ENCODE results near the gene ZBTB17.

DNA sequence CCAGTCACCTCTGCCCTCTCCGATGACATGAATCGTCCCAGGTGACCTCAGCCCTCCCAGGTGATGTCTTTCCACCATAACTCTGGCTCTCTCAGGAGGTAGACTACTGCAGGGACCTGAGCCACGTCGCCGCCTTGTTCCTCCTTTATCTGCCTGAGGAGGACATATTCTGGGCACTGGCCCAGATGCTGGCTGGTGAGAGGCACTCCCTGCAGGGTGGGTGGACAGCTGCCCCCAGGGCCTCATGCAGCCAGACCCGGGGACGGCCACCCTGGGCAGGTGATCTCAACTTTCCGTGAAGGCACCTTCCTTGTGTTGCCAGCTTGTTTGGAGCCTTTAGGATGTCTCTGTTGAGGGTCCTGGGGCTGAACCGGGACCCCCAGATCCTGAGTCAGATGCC lies 13.9 kb upstream of the ZBTB17 start:
- TF ChIP-seq, protein P1, sequence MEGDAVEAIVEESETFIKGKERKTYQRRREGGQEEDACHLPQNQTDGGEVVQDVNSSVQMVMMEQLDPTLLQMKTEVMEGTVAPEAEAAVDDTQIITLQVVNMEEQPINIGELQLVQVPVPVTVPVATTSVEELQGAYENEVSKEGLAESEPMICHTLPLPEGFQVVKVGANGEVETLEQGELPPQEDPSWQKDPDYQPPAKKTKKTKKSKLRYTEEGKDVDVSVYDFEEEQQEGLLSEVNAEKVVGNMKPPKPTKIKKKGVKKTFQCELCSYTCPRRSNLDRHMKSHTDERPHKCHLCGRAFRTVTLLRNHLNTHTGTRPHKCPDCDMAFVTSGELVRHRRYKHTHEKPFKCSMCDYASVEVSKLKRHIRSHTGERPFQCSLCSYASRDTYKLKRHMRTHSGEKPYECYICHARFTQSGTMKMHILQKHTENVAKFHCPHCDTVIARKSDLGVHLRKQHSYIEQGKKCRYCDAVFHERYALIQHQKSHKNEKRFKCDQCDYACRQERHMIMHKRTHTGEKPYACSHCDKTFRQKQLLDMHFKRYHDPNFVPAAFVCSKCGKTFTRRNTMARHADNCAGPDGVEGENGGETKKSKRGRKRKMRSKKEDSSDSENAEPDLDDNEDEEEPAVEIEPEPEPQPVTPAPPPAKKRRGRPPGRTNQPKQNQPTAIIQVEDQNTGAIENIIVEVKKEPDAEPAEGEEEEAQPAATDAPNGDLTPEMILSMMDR (IDR thresholded peaks at IDR 0.05) = no peak
- no peak for TF ChIP-seq POLR2AphosphoS5 (IDR thresholded peaks at IDR 0.05)
